Measurements from ENCODE around the gene ARPP21. TPM values are rescaled to one million over a fixed set of nuclear protein-coding genes. Genes with fewer than 3 reads are reported as not detected.
A peak's percentile ranks its signal among the peaks of the same experiment; 100 is the strongest.

The ARPP21 gene
- total and polyA plus RNA-seq, 2 donors (not counting 3 experiments of a cell fraction or from before 2014, with no cell fraction given) = not detected

DNA sequence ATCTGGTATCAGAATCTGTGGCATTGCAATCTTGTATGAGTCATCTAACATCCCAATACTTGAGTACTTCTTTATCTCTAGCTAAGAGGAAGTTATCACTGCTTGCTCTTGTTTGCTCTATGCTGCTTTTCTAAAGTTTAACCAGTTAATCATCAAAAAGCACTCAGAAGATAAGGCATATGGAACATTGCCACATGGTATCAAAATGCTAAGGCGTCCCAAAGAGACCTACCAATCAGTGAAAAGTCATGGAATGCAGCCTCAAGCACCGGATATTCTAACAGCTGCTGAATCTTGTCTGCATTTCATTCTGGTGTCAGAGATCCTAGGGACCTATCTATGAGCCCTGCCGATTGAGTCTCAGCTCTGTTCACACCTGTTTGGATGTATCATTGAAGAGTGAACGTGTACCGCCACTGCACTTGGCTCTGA lies 192.8 kb downstream of the ARPP21 start:
- Histone ChIP-seq H3K9me3 (replicated peaks; ENCODE audit: control insufficient read depth, insufficient read depth, low read length) (no peaks in the 10 kb centered on the region), H3K4me1 (ENCODE audit: control insufficient read depth, extremely low read depth, insufficient read depth, low read length) (no peaks in the 10 kb centered on the region), H3K27ac (ENCODE audit: insufficient read depth, low read depth, low read length) (no peak overlapping the region), H3K79me2 (ENCODE audit: control insufficient read depth, insufficient read depth, low read length) (no peaks in the 10 kb centered on the region), H3K36me3 (ENCODE audit: control insufficient read depth in 2 of 2, extremely low read depth in 1 of 2, insufficient read depth in 2 of 2, low read length in 2 of 2) (no peaks in the 10 kb centered on the region), H4K20me1 (replicated peaks; ENCODE audit: control insufficient read depth, extremely low read depth, insufficient read depth, low read length) (no peaks in the 10 kb centered on the region), H2AFZ (ENCODE audit: low read depth, low read length) (no peak overlapping the region), H3K27me3 (ENCODE audit: control insufficient read depth in 2 of 2, insufficient read depth in 2 of 2, low read length in 2 of 2) (no peaks in the 10 kb centered on the region), H3K9me1 (replicated peaks; ENCODE audit: control insufficient read depth, extremely low read depth, insufficient read depth, low read length) (no peaks in the 10 kb centered on the region), H3K4me2 (ENCODE audit: insufficient read depth, low read length) (no peak overlapping the region), H3K4me3 (replicated peaks in 1 of 3; ENCODE audit: insufficient read depth in 1 of 3, low read depth in 1 of 3, low read length in 3 of 3) (no peak overlapping the region), H3K9ac (replicated peaks; ENCODE audit: extremely low read depth, insufficient read depth, low read length) (no peak overlapping the region)
- TF ChIP-seq POLR2A (IDR thresholded peaks at IDR 0.05; ENCODE audit: low read depth, low read length) (no peak), GATA2 (IDR thresholded peaks at IDR 0.05; ENCODE audit: insufficient read depth, insufficient read length, low read depth, low read length) (peak; percentile 33), FOS (IDR thresholded peaks at IDR 0.05; ENCODE audit: borderline replicate concordance, insufficient read depth, low read length) (no peak)
- ChIA-PET CTCF (interaction anchor here (1.3 kb wide), 1 partner anchor 27 kb away, joined by 3 read pairs; no protein-coding TSS in a partner anchor), POLR2A (no interaction called here)
- intact Hi-C loops (cut with micrococcal nuclease) (no loop called here), dilution Hi-C loops (cut with MboI; ENCODE audit: extremely low pct_ligation_motif_present, low sequenced_read_pairs) (no loop called here)
- no TSS peak for BruUV-seq (replicated peaks)
- FAIRE-seq (no peak), DNase-seq (ENCODE audit: low read depth, low spot score) (no peak)

Small RNAs within 50 kb of the gene (microRNA-seq; reads per million reads assigned to microRNA genes)
- 2.7 reads per million for gene MIR128-2 (ENCODE audit: borderline number of aligned reads, borderline replicate concordance)

Small RNAs within 50 kb of the gene (small RNA-seq; reads per million reads assigned to genes)
- gene MIR128-2 (ENCODE audit: insufficient read depth, insufficient read length, low read depth, low replicate concordance) = not detected

All from endothelial cell of umbilical vein (primary cell).